ENCODE measurements around the gene ETV1. TPM values are rescaled to one million over a fixed set of nuclear protein-coding genes. Genes with fewer than 3 reads are reported as not detected.

Gene ETV1
- total RNA-seq, 1 donor: 75.7 TPM

GRCh38 chr7:13841284-13841683 lies 148.2 kb downstream of the ETV1 start:
- TF ChIP-seq CTCF (IDR thresholded peaks at IDR 0.05; ENCODE audit: insufficient read depth, low read length): no peak
- DNase-seq (ENCODE audit: low read depth): no peak

More at GRCh38 chr7:13841284-13841683, 148.2 kb downstream of the ETV1 start:
- H3K4me3 ChIP-seq (ENCODE audit: low read depth, low read length): no peak overlapping the region

Small RNA genes within 50 kb of the gene (small RNA-seq; reads per million reads assigned to genes)
- not detected for gene RF00019
